GF-D8 (cell line): ENCODE measurements around the gene YPEL5.
"Not testable (repeated sequence)": the region's sequence is repeated elsewhere in the genome, so short reads cannot be mapped to it uniquely, and the experiment has no call there.

Experiments
- DNase-seq: peaks from one replicate; lab custom pipeline; 2025; lab: John Stamatoyannopoulos, UW

YPEL5 gene

DNA sequence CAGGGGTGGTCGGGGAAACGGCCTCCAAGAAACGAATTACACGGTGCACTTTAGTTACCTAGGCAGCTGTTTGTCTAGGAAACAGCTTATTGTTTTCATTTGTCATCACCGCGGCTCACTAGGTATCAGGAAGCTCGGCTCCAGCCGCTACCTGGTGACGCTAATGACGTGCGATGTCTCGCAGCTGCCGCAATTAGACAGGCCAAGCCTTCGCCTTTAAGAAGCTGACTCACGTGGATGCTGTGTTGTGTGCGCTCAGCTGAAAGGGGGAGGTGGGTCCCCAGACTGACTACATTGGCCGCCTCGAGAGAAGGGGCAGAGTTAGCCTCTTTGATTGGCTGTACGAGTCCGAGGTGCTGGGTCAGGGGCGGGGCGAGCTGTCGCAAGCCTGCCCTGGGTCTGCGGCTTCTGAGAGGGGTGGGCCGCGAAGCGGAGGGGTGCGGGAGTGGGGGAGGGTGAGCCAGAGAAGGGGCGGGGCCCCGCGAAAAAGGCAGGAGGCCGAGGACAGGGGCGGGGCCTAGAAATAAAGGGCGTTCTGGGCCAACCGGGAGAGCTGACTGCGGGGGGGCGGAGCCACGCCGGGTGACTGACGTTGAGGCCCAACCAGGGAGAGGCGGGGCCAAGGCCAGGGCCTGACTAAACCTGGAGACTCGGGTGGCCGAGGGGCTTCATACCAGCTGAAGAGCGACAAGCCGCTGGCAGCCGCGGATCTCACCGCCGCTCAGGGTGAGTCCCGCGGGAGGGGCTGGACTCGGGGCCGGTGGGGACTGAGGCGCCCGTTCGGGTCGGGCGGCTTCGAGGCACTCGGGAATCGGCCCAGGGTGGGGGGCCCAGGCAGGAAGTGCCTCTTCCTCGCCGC, at the start of gene YPEL5:
TSS of gene YPEL5 (plus strand) at position 671 of the 859 bp plus-strand sequence. CDS start 9,645 bp downstream, outside the sequence.
- DNase-seq: peak; percentile 96

DNA sequence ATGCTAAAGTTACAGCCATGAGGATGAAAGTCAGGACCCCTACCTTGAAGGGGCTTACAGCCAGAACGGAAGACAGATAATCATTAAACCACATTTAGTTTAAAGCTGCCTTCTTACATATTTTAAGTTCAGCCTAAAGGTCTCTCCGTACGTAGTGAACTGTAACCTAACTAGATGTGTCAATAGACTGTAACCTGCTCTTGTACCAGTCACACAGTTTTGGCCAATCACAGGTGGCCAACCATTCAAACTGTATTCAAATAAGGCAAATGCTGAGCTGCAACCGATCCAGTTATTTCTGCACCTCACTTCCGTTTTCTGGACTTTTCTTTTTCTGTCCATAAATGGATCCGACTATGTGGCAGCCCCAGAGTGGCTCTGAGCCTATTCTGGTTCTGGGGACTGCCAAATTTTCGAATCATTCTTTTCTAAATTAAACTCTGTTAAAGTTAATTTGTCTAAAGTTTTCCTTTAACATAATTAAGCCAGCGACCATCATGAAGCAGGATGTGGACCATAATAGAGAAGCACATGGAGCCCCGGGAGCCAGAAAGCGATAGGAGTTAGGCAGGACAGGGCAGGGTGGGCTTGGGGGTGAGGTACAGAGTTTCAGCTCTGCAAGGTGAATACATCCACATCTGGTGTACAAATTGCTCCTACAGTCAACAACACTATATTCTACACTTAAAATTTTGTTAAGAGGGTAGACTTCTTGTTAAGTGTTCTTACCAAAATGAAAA, 48.4 kb upstream of the YPEL5 start:
- DNase-seq: no peak

DNA sequence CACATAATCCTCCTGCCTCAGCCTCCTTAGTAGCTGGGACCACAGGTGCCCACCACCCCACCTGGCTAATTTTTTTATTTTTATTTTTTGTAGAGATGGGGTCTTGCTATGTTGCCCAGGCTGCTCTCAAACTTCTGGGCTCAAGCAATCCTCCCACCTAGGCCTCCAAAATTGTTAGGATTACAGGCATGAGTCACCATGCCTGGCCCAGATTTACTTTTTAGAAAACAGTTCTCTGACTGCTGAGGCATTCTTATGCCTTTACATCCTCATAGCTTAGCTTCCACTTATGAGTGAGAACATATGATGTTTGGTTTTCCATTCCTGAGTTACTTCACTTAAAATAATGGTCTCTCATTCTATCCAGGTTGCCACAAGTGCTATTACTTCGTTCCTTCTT, 47.4 kb upstream of the YPEL5 start:
- DNase-seq: not testable (repeated sequence)

DNA sequence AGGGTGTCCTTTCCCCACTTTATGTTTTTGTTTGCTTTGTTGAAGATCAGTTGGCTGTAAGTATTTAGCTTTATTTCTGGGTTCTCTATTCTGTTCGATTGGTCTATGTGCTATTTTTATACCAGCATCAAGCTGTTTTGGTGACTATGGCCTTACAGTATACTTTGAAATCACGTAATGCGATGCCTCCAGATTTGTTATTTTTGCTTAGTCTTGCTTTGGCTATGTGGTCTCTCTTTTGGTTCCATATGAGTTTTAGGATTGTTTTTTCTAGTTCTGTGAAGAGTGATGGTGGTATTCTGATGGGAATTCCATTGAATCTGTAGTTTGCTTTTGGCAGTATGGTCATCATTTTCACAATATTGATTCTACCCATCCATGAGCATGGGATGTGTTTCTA, 46.1 kb upstream of the YPEL5 start:
- not testable (repeated sequence) for DNase-seq

DNA sequence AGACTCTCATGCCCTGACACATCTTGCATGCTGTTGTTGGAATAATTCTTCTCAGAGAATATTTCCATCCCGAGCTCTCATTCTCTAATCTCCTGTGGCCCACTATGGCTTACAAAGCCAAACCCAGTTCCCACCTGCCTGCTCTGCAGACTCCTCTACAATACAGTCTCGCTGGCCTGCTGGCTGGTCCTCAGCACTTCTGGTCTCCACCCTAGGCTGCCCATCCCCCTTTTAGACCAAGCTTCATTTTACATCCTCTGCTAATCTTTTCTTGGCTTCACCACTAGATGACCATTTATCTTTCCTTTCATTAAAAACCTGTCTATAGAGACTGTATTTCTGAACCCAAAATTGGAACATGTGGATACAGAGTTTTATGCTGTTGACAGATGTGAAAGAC, 42.5 kb upstream of the YPEL5 start:
- DNase-seq: no peak

DNA sequence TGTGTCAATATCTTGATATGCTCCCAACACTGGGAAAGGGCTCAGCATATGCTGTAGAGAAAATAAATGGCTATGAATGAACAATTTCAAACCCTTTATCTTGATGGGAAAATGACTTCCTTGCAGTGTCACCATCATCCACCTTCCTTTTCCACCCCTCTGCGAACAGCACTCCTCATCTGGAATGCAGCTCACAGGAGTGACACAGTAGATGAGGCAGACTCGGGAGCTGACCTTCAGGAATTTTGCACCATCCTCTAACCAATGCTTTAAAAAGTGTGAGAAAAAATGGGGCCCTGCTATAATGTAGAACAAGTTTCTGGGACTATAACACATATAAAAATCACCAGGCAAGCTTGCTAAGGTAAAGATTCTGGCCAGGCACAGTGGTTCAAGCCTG, 41.3 kb upstream of the YPEL5 start:
- DNase-seq: no peak

DNA sequence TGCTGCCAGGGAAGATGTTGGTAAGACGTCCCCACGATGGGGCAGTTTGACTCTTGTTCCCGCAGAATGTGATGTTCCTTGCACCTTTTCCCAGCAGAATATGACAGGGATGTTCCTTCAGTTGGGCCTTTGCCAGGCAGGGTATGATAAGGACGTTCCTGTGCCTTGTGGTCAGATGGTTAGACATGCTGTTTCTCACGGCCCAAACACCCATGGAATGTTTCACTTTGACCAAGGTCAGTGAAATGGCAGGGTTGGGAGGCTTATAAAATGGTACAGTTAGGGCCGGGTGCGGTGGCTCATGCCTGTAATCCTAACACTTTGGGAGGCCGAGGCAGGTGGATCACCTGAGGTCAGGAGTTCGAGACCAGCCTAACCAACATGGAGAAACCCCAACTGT, 40.3 kb upstream of the YPEL5 start:
- DNase-seq: no peak

DNA sequence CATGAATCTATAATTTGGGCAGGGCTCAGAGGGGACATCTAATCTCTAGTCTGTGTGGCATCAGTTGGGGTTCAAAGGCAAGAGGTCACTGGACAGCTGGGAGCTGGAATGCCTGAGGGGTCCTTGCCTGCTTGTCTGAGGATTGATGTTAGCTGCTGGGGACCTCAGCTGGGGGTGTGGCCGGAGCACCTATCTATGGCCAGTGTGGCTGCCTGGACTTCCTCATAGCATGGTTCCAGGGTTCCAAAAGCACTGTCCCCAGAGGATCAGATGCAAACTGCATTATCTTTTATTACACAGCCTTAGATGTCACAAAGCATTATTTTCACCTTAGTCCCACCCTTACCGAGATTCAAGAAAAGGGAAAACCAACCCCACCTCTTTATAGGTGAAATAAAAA, 38.6 kb upstream of the YPEL5 start:
- no peak for DNase-seq

DNA sequence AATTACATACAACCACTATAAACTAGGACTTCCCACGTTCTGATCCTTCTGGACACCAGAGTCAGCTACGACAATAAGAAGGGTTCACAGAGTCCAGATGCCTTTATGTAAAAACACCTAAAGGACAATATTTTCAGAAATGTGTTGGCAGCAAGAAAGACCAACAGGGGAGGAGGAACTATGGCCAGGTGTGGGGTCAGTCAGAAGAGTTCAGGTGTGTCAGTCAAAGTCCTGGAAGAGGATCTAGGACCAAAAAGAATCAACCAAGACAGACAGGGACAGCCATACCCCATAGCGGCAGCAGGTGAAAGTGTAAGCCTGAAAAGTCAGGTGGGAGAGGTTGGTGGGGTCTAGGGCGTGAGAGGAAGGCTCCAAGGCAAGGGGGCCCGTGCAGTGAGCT, 38.0 kb upstream of the YPEL5 start:
- no peak for DNase-seq

DNA sequence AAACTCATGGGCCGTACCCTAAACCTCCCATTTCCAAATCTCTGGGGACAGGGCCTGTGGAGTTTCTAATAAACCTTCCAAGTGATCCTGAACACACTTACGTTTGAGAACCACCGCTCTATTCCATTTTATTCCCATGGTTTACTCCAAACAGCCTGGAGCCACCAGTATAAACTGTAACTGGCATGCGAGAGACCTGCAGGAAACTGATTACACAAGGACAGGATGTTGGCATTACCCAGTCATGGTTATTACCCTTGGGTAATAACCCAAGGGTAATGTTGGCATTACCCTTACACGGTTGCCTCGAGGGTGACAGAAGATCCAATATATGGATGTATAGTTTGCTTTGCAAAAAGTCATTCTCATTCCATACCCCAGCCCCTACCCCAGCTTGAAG, 37.0 kb upstream of the YPEL5 start:
- DNase-seq: peak; percentile 10

DNA sequence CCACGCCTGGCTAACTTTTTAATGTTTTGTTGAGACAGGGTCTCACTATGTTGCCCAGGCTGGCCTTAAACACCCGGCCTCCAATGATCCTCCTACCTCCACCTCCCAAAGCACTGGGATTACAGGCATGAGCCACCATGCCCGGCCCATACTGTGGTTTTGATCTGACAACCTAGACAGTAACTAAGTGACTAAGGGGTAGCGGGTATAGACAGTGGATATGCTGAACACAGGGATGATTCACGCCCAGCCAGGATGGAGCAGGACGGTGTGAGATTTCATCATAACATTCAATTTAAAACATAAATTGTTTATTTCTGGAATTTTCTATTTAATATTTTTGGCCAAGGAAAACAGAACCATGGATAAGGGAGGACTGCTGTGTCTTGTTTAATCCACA, 36.0 kb upstream of the YPEL5 start:
- DNase-seq: no peak

DNA sequence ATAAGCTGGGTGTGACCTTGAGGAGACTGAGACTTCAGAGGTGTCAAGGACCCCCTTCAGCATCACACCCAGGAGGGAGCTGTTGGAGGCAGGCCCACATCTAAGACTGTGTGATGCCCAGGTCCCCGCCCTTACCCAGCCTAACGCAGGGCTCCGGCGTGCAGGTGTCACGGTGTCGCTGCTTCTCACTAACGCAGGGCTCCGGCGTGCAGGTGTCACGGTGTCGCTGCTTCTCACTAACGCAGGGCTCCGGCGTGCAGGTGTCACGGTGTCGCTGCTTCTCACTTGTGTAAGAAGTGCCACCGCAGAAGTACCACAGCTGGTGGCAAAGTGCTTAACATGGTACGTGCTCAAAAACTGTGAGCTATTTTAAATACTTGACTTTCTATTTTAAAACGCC, 35.6 kb upstream of the YPEL5 start:
- not testable (repeated sequence) for DNase-seq

DNA sequence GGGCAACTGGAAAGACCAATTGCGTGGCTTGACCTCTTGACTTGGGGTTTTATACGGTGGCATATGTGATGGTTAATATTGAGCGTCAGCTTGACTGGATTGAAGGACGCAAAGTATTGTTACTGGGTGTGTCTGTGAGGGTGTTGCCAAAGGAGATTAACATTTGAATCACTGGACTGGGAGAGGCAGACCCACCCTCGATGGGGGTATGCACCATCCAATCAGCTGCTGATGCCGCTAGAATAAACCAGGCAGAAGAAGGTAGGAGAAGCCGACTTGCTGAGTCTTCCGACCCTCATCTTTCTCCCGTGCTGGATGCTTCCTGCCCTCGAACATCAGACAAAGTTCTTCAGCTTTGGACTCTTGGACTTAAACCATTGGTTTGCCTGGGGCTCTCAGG, 34.2 kb upstream of the YPEL5 start:
- DNase-seq: no peak

DNA sequence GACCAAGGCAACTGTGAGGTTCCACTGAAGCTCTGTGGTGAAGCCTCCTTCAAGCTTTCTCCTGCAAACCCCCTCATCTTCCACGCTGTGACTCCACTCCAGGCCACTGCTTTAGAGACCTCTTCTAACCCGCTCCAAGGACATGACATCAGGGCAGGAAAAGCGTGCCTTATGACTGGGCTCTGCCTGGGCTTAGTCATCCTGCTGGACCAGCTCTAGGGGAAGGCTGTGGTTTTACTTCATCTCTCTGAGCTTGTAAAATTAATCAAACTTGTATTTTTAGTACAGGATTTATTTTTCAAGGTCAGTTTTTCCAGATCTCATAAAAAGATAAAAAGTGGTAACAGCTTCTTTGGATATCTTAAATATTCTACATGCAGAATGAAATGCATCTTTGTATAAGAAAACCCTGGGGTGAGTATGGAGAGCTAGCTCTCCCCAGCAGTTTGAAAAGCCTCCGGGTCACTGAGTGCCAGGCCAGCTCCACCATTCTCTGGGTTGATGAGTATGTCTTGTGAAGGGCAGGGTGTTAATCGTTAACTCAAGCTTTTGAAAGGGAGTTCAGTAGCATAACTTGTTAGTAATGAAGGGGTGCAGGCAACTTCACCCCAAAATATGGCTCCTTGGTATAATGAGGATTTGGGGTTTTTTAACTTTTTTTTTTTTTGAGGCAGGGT, 33.1 kb upstream of the YPEL5 start:
- DNase-seq: no peak

DNA sequence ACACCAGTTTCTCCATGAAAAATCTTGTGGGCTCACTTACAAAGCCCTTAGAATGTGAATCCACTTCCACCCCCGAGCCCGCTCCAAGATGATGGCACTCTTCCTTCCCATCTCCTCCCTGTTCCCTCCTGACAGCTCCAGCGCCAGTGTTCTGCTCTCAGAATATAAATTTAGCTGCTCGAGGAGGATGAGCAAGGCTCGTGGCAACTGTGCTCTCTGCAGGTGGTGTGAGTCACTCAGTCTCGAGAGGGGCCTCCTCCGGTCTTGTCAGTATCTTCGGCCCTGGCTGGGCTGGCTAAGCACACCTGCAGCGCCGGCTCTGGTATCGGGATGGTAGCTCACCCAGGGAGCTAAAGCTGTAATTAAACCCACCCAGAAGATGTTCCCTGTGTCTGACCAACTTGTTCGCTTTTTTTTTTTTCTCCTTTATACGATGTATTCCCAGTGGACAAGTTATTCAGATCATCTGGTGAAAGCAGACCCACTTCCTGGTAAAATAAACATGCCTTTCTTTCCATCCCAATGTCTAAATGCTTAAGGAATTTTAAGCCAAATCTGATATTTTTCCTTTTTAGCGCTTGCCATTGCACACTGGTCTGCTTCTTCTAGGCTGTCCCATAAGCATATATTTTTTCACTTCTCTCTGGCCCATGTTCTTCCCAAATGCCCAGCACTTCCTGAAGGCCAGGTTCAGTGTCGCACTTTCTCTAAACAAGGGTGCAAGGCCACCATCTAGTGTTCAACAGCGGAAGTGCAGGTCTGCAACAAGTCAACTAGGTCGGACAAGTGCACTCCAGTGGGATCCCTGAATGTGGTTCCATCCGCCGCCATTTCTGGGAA, 31.4 kb upstream of the YPEL5 start:
- no peak for DNase-seq

DNA sequence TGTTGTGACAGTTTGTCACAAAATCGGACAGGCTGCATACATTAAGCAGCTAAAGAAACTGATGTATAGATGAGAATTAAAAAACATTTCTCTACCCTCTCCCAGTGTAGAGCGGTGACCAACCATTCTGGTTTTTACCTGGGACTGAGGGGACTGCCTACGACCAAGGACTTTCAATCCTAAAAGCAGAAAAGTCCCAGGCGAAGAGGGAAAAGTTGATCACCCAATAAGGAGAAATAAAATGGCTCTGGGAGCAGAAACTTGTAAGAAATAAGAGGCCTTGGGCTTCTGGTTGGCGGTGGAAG, 30.9 kb upstream of the YPEL5 start:
- DNase-seq: no peak

DNA sequence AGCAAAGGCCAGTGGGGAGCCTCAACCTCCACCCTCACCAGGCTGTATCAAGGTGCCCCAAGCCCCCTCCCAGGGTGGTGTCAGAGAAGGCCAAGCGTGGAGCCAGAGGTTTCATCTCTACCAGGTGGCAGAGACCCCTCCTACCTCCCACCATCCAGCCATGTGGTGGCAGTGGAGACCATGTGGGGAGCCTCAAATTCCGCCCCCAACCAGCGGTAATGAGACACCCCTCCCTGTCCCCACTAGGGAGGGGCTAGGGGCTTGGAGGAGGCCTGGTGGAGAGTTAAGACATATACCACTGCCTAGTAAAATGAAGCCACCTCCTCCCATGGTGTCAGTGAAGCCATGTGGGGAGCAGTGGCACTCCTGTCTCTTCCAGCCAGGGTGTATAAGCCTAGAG, 24.4 kb upstream of the YPEL5 start:
- DNase-seq: no peak

DNA sequence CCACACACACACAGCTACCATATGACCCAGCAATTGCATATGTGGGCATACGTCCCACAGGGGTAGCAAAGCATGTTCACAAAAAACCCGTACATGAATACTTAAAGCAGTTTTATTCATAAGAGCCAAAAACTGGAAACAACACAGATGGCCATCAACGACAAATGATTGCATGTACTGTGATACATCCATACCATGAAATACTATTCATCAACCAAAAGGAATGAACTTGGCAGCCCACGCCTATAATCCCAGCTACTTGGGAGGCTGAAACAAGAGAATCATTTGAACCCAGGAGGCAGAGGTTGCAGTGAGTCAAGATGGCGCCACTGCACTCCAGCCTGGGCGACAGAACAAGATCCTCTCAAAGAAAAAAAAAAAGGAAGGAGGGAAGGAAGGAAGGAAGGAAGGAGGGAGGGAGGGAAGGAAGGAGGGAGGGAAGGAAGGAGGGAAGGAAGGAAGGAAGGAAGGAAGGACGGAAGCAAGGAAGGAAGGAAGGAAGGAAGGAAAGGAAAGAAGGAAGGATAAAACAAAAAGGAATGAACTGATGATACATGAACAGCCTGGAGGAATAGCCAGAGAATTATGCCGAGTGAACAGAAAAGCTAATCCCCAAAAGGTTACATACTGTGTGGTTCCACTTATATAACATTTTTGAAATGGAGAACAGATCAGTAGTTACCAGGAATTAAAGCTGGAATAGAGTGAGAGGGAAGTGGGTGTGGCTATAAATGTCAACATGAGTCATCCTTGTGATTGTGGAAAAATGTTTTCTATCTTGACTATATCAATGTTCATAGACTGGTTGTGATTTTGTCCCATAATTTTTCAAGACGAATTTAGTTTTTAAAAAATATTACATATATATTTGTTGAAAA, 19.6 kb upstream of the YPEL5 start:
- no peak for DNase-seq

DNA sequence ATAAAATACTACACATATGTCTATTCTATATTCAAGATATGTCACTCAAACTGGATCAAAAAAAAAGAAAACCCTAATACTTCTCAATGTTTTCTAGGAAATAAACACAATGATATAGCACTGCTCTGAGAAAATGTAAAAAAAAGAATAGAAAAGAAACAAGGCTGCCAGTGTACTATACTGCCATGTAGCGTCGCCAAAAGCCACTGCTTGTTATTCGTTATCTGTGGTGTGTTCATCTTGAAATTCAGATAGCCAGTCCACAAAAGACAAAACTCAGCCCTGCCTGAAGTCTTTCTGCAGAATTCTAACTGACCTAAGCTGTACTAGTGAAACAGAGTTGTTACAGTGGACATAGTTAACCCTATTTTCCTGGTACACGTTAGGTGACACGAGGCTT, 12.2 kb upstream of the YPEL5 start:
- DNase-seq: no peak

DNA sequence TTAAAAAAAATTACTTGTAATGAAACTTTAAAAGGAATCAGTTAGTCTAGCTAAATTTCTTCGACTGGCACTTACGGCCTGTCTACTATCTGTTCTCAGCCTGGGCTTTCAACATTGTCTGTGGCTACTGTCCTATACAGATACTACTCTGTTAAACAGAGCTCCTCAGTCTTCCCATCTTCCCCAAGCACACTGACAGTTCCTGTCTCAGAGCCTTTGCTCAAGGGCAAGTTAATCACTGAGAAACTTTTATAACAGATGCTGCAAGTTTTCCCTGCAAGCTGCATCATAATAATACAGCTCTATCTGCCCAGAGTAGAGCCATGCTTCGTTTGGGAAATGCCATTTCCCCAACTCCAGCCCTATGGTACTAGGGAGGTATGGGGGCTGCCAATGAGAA, 11.3 kb upstream of the YPEL5 start:
- no peak for DNase-seq

DNA sequence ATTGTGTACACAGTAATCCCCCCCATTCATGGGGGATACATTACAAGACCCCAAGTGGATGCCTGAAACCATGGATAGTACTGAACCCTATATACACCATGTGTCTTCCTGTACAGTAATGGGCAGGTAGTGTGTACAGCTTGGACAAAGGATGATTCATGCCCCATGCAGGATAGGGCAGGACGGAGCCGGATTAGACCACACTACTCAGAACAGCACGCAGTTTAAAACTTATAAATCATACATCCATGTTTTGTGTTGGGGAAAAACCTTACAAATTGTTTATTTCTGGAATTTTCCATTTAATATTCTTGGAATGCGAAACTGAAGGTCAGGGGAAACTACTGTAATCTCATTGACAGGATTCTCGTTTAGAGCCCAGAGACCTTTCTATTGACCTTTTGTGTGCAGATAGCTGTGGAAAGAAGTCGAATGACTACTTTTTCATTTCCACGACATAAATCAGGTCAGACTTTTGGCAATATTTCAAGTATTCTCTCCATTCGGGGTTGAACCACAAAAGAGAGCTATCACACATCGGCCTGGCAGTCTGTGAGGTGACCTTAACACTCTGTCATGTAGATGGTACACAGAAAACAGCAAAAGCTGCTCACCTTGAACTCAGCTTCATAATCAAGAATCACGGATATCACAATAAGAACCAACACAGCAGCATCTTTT, 9.9 kb upstream of the YPEL5 start:
- no peak for DNase-seq
